Stimulated activated CD4-positive, alpha-beta T cell treated with anti-CD3 and anti-CD28 coated beads, Interleukin-4, amount 100 ng/mL, for 4 hours (primary cell): ENCODE data around the gene NHLRC1.
A peak's percentile ranks its signal among the peaks of the same experiment; 100 is the strongest.
"Not testable (repeated sequence)": the region's sequence is repeated elsewhere in the genome, so short reads cannot be mapped to it uniquely, and the experiment has no call there.

ENCODE experiments used
- DNase-seq, 2 experiments: peaks; one replicate each; pipeline ENCODE4 v3.0.0-alpha.2; 2020

The NHLRC1 gene

GRCh38 chr6:18122128-18123093, at the start of gene NHLRC1:
Gene NHLRC1 (minus strand): TSS chr6:18122677. CDS start chr6:18122606, 71 bp downstream.
- peak; percentile 61 to 73 for DNase-seq

DNA sequence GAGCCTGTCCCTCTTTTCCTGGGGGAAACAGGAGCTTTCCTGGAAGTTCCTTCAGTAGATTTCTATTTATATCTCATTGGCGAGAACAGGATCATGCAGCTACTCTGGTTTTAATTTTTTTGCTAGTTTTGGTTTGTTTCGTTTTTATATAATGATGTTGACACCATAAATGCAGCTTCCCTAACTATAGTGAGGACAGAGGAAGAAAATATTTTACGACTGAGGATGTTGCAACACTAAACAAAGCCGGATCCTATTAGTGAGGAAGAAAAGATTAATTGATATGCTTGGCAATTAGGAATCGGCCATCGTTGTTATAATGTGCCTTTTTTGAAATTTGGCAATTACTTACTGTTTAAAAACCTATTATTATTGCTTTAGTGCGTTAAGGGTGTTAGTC, 49.4 kb upstream of the NHLRC1 start:
- no peak for DNase-seq

GRCh38 chr6:18168264-18168663, 45.8 kb upstream of the NHLRC1 start:
- no peak for DNase-seq

- DNase-seq, result no peak
These were observed 44.0 kb upstream of the NHLRC1 start for GRCh38 chr6:18166312-18167036.

- DNase-seq, result no peak
These were observed 43.3 kb upstream of the NHLRC1 start for GRCh38 chr6:18165751-18166150.

DNA sequence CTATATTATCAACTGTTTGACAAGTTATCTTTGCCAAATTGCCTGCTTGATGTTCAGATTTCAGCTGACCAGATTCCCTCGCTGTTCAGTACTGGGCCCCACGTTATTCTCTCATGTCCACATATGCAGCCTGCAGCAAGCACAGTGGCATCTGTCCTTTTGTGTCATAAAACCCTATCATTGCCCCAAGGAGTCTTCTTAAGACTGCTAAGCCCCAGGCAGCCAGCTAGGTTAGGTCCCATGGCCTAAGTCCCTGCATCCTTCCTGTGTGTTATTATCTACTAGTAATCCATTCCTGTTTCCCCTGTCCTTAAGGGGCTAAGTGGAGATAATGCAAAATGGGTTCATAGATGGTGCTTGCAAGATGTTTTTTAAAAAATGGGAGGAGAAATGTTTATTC, 39.9 kb upstream of the NHLRC1 start:
- no peak for DNase-seq

- DNase-seq, result no peak
These were observed 39.0 kb upstream of the NHLRC1 start for GRCh38 chr6:18161431-18161830.

GRCh38 chr6:18160911-18161310, 38.4 kb upstream of the NHLRC1 start:
- no peak for DNase-seq

DNA sequence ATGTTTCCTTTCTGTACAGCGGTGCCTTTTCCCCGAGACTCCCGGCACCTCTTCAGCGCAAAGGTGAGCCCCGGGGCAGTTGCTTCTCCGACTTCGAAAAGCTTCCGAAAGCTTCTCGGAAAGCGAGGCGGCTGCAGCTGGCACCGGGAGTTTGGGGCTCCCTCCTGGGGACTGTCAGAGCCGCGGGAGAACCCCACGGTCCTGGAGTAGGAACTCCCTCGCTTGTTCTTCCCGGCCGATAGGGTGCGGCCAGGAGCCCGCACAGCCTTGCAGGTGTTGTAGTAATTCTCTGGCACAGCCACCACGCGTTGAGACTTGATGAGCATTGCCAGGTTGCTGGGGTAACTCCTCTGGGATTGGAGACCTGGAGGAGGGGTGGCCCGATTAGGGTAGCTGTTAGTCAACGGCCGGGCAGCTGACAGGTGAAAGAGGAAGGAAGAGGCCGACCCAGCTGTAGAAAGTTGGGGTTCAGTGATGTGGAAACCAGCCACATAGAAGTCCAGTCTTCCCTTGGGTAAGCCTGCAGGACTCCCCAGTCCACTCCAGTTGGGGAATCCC, 33.5 kb upstream of the NHLRC1 start:
- peak; percentile 37 to 45 for DNase-seq

GRCh38 chr6:18155150-18155863, 32.8 kb upstream of the NHLRC1 start, which contains the start of gene KDM1B:
Gene KDM1B (plus strand): TSS chr6:18155422. CDS start chr6:18159896, 4,474 bp downstream.
- peak; percentile 96 to 98 for DNase-seq

DNA sequence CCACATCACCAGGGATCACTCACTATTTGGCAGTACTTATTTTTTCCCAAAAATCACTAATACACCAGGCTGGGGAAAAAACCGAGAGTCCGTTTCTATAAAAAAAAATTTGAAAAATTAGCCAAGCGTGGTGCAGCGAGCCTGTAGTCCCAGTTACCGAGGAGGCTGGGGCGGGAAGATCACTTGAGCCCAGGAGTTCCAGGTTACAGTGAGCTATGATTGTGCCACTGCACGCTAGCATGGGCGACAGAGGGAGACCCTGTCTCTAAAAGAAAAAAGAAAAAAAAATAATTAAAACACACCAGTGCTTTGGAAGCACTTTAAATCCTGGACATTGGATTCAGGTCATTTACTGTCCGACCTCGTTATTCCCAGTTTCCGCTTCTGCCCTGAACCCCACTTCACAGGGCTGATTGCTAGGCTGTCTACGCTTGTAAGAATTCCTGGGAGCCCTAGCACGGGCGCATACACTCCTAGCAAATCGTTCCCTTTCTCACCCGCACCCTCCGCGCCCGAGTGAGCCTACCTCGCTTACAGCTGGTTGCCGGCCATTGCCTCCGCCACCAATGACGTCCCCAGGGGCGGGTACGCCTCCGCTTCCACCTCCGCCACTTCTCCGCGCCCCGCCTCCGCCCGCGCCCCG, 32.2 kb upstream of the NHLRC1 start, which contains the start of gene TPMT:
Gene TPMT (minus strand): TSS at position 571 of the 643 bp plus-strand sequence. CDS start 5,950 bp downstream, outside the sequence.
- no peak for DNase-seq

GRCh38 chr6:18153311-18153703, 30.8 kb upstream of the NHLRC1 start:
- no peak for DNase-seq

DNA sequence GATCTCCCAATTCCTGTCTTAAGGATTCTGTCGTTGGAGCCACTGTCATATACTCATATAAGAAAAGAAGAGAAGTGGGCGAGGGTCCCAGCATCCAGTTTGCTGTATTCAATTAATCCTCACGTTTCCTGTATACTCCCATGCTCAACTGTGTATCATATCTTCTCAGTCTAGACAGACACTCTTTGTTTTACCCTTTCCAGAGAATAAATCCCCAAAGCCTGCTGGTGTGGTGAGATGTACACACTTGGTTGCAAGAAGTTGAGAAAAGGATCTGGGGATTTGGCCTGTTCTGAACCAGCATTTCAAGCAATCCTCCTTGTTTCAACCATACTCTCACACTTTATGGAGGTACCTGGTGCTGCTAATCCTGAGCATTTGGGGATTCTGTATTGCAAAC, 29.3 kb upstream of the NHLRC1 start:
- DNase-seq, result no peak

DNA sequence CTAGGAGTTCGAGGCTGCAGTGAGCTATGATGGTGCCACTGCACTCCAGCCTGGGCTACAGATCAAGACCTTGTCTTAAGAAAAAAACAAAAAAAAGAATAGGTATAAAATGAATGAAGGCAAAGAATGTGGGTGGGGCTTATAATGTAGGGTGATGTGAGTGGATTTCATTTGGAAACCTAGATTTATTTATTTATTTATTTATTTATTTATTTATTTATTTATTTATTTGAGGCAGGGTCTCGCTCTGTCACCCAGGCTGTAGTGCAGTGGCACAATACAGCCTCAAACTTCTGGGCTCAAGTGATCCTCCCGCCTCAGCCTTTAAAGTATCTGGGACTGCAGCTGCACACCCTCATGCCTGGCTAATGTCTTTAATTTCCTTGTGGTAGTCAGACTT, 28.9 kb upstream of the NHLRC1 start:
- DNase-seq, result not testable (repeated sequence)

DNA sequence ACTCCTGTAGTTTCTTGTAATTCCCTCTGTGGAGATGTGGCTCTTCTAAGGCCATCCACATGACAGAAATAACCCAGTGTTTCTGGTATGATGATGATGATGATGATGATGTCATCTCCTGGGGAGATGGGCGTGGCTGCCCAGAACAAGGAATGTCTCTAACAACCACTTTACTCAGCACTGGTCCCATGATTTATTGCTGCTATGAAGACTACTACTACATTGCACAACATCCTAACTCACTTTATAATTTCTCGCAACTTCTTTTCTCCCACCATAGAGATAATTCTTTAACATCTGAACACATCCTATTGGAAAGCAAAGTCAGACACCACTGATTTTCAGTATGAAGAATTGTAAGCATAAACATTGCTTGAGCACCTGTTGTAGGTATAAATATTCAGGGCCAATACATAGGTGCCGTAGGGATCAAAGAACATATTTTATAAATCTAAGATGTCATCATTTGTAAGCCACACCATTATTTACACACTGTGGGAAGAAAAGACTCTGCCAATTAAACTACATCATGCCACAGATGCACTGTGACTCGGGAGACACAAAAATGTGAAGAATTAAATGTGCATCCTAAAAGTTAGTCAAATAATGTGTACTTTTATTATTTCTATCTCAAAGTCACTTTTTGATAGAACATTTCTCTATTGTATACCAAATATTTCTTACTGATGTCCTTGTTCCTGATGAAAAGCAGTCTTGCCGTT, 26.0 kb upstream of the NHLRC1 start:
- DNase-seq, result no peak

GRCh38 chr6:18147616-18148015, 25.1 kb upstream of the NHLRC1 start:
- no peak for DNase-seq

- DNase-seq, result no peak
These were observed 24.7 kb upstream of the NHLRC1 start for GRCh38 chr6:18147160-18147559.

DNA sequence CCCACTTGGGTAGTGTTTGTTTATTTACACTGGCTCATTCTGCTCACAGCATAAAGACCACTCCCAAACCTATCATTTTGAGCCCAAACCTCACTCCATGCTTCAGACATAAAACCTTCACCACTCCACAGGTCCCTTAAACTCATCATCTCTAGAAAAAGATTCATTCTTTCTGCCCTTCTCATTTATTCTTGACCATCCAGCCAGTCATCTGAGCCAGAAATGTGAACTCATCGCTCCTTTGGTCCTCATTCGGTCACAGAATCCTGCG, 20.0 kb upstream of the NHLRC1 start:
- DNase-seq, result no peak

GRCh38 chr6:18141805-18142590, 19.5 kb upstream of the NHLRC1 start:
- DNase-seq, result no peak

DNA sequence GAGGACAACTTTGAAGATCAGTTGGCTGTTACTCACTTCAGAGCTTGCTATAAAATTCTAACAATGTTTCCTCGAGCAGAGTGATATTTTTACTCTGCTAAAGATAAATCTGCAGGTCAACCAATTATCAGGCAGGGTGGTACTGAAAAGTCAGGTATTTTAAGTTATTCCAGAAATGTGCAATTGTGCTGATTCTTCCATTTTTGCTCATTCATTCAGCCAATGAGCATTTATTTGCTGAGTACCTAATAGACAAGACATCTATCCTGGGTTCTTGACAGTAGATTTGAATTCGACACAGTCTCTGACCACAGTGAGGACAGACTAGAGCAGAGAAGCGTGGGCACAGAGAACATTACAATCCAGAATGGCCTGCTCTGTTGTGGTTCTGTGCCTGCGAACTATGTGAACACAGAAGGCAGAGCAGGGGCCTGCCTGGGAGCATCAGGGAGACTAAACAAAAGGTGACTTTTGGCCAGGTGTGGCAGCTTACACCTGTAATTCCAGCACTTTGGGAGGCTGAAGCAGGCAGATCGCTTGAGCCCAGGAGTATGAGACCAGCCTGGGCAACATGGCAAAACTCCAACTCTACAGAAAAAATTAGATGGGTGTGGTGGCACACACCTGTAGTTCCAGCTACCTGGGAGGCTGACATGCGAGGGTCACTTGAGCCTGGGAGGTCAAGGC, 17.6 kb upstream of the NHLRC1 start:
- DNase-seq, result no peak
